K562 (cell line): ENCODE data around the gene PRF1. TPM values are rescaled to one million over a fixed set of nuclear protein-coding genes. Genes with fewer than 3 reads are reported as not detected.
A peak's percentile ranks its signal among the peaks of the same experiment; 100 is the strongest.

ENCODE experiments used
- ATAC-seq: fragments of 200-7000 bp; cut with Tn5 transposase; 3 replicates; pipeline ENCODE4 v1.9.1; 2020; ENCODE audit warnings: moderate library complexity
- BruUV-seq: library from RNA; stranded (reverse); fragments of 400-500 nt; replicated peaks from 2 replicates; lab custom pipeline; 2021; lab: Mats Ljungman, UMichigan
- CTCF ChIA-PET: fragments of 300-600 bp; formaldehyde crosslinking; extraction: SDS; loops from one replicate; lab custom pipeline; 2021; ENCODE audit warnings: low intra/inter-chr PET ratio; lab: Yijun Ruan, JAX
- POLR2A ChIA-PET: fragments of 300-600, 350-650 bp; sonication (Branson Sonifier 250); formaldehyde crosslinking; extraction: SDS; loops from one replicate; lab custom pipeline; 2021; ENCODE audit warnings: antibody characterized with exemption, inconsistent platforms; lab: Yijun Ruan, JAX
- DNase-seq, 4 experiments: peaks; one replicate each; pipeline versions ENCODE4 v3.0.0 to v3.0.0-alpha.2; 2011 to 2018; ENCODE audit warnings: low spot score in 3 of 4, mixed read lengths in 3 of 4; ENCODE audit errors: extremely low read depth in 1 of 4
- FAIRE-seq: peaks from 2 replicates; lab custom pipeline; 2011; peaks lifted over from hg19 to GRCh38; lab: Jason Lieb, UNC
- H2AFZ ChIP-seq: 2 replicates; pipeline ENCODE4 v1.6.0; 2011; ENCODE audit warnings: low read depth, low read length, control low read depth, inconsistent platforms
- H3K27ac ChIP-seq: fragments of 200-600 bp; 3 replicates; pipeline ENCODE4 v1.8.0; 2011; ENCODE audit warnings: low read depth, mild to moderate bottlenecking, control low read depth, inconsistent platforms, low read length, moderate library complexity, mixed read lengths; ENCODE audit errors: extremely low read depth
- H3K27me3 ChIP-seq, 2 experiments: fragments of 300-600 bp in 1 of 2; 2 replicates in 1 of 2; 3 replicates in 1 of 2; pipeline versions ENCODE4 v1.6.0 to v1.8.0; 2011; ENCODE audit warnings: inconsistent platforms in 2 of 2, low read length in 2 of 2, mild to moderate bottlenecking in 1 of 2, mixed read lengths in 1 of 2, moderate library complexity in 1 of 2; ENCODE audit not compliant: control insufficient read depth in 2 of 2, insufficient read depth in 2 of 2
- H3K36me3 ChIP-seq: fragments of 300-600 bp; 3 replicates; pipeline ENCODE4 v1.8.0; 2011; ENCODE audit warnings: mild to moderate bottlenecking, low read length, inconsistent platforms; ENCODE audit not compliant: control insufficient read depth, insufficient read depth
- H3K4me1 ChIP-seq, 2 experiments: fragments of 200-600 bp in 1 of 2; replicated peaks in 1 of 2; 2 replicates in 1 of 2; 3 replicates in 1 of 2; pipeline versions ENCODE4 v1.5.1 to v1.8.0; 2011; ENCODE audit warnings: inconsistent platforms in 2 of 2, low read length in 2 of 2, mild to moderate bottlenecking in 1 of 2, mixed read lengths in 1 of 2, moderate library complexity in 1 of 2; ENCODE audit not compliant: control insufficient read depth in 2 of 2, insufficient read depth in 2 of 2
- H3K4me2 ChIP-seq: 2 replicates; pipeline ENCODE4 v1.6.1; 2011; ENCODE audit warnings: low read length, control low read depth, inconsistent platforms, mixed read lengths; ENCODE audit not compliant: insufficient read depth
- H3K4me3 ChIP-seq: fragments of 200-600 bp; sonication (generic), shearing (Covaris generic); 2 replicates; pipeline ENCODE4 v1.5.1; 2016; ENCODE audit warnings: control low read depth, inconsistent platforms
- H3K79me2 ChIP-seq: fragments of 200-600 bp; 3 replicates; pipeline ENCODE4 v1.8.0; 2011; ENCODE audit warnings: low read length, inconsistent platforms; ENCODE audit not compliant: control insufficient read depth, insufficient read depth
- H3K9ac ChIP-seq, 2 experiments: 2 replicates each; pipeline versions ENCODE4 v1.6.0 to v1.6.1; 2011; ENCODE audit warnings: low read depth in 2 of 2, low read length in 2 of 2, control low read depth in 1 of 2, inconsistent platforms in 1 of 2, mild to moderate bottlenecking in 1 of 2, mixed read lengths in 1 of 2; ENCODE audit not compliant: insufficient read depth in 1 of 2
- H3K9me1 ChIP-seq: one replicate; pipeline ENCODE4 v1.6.0; 2011; ENCODE audit warnings: inconsistent platforms, mild to moderate bottlenecking, low read length, moderate library complexity; ENCODE audit not compliant: control insufficient read depth, insufficient read depth
- H3K9me3 ChIP-seq: replicated peaks from 2 replicates; pipeline ENCODE4 v1.5.1; 2011; ENCODE audit warnings: low read depth, low read length, inconsistent platforms; ENCODE audit not compliant: control insufficient read depth, insufficient read depth
- H4K20me1 ChIP-seq: replicated peaks from 2 replicates; pipeline ENCODE4 v1.6.1; 2011; ENCODE audit warnings: low read length, inconsistent platforms, mixed read lengths; ENCODE audit not compliant: control insufficient read depth, insufficient read depth
- FOXJ2 ChIP-seq: fragments of 200-800 bp; sonication (Bioruptor generic); IDR thresholded peaks from 2 replicates; pipeline ENCODE4 v1.6.1; 2016; ENCODE audit warnings: missing genetic modification characterization, missing compliant biosample characterization
- NFIC ChIP-seq: fragments of 450-650 bp; IDR thresholded peaks from 2 replicates; pipeline ENCODE4 v1.6.1; 2017; ENCODE audit warnings: mild to moderate bottlenecking, inconsistent platforms
- WGBS: fragments of 100-300 bp; shearing (Covaris generic); methylation state at CpG from one replicate; pipeline ENCODE4 v1.1.6; 2016; ENCODE audit warnings: low coverage, mixed read lengths; ENCODE audit not compliant: insufficient coverage; ENCODE audit errors: missing lambda C conversion rate; 5-methylcytosine and 5-hydroxymethylcytosine counted together
- in situ Hi-C: fragments of 300-500 bp; cut with MboI; formaldehyde crosslinking; loops from 4 replicates; pipeline ENCODE4 v1.15.0; 2018; ENCODE audit warnings: inconsistent platforms, mixed read lengths
- intact Hi-C: fragments of 100-400 bp; cut with micrococcal nuclease; formaldehyde crosslinking; loops from 2 replicates; pipeline ENCODE4 v1.14.2; 2022
- polyA plus RNA-seq, 8 experiments: library from polyadenylated mRNA; depleted of rRNA in 4 of 8; stranded (reverse) in 5 of 8; unstranded in 3 of 8; fragments of >200 nt; fragmentation: Nextera tagmentation in 2 of 8; fragmentation: Illumina TruSeq in 1 of 8; extraction: Ambion mirVana in 2 of 8; extraction: Trizol in 1 of 8; gene quantifications; 2 replicates each; pipeline versions ENCODE4 v1.2.1 to v1.2.3, GENCODE V29; 2011 to 2014; ENCODE audit warnings: inconsistent platforms in 1 of 8, missing spikeins in 1 of 8
- total RNA-seq, 7 experiments: library from RNA; depleted of rRNA in 6 of 7; stranded (reverse); fragments of >200 nt in 6 of 7; fragmentation: Illumina TruSeq in 2 of 7; extraction: Trizol in 2 of 7; gene quantifications; 2 replicates each; pipeline versions ENCODE4 v1.2.1 to v1.2.3, GENCODE V29; 2011 to 2021; ENCODE audit warnings: low replicate concordance in 1 of 7
- TF ChIP-seq, protein P1 (sequence below): sonication (generic); formaldehyde crosslinking; IDR thresholded peaks from 2 replicates; pipeline ENCODE4 v1.8.1; 2023; ENCODE audit warnings: mild to moderate bottlenecking, missing genetic modification reagents
- TF ChIP-seq, protein P2 (sequence below): fragments of 450-650 bp; formaldehyde crosslinking; IDR thresholded peaks from 2 replicates; pipeline ENCODE4 v1.4.0; 2020; ENCODE audit warnings: mild to moderate bottlenecking, mixed read lengths
- TF ChIP-seq, protein P3 (sequence below): fragments of 250-450 bp; sonication (Bioruptor Pico); IDR thresholded peaks from 2 replicates; pipeline ENCODE4 v1.8.0; 2021; ENCODE audit warnings: moderate library complexity, mild to moderate bottlenecking, inconsistent platforms

PRF1 gene
- total and polyA plus RNA-seq, 9 of the 15 experiments (the other 6 are each of a cell fraction or from before 2014, with no cell fraction given), result 3.8 to 8.6 (median 6.3) TPM

DNA sequence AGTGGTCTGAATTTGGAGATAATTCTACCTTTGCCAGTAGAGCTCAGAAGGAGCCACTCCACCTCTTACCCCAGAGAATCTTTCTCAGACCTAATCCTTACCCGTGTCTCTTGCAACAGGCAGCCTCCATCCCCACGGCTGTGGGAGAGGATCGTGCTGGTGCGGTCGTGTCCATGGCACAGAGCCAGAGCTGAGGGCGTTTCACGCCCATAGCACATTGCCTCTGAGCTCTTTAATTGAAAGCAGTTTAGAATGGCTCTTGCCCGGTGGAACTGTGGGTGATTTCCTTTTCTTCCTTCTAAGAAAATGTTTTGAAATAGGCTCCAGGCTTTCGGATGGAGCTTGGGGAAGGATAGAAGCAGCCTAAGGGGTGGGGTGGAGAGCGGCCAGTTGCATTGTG is 41.5 kb downstream of the PRF1 start:
- Histone ChIP-seq H3K4me2 (no peak overlapping the region), H2AFZ (0 out of 2 replicates have a peak overlapping the region, but pooled peaks have one; percentile 11), H3K36me3 (no peaks in the 10 kb centered on the region), H4K20me1 (no peaks in the 10 kb centered on the region), H3K4me1 (peaks cover 25 to 70% of the 10 kb centered on the region in 2 experiments), H3K27ac (no peak overlapping the region), H3K9ac (peak overlapping the region in 1 of 2 experiments; percentile 66; a peak in 2 of 4 replicates), H3K4me3 (no peak overlapping the region), H3K9me1 (no peaks in the 10 kb centered on the region), H3K27me3 (no peaks in the 10 kb centered on the region), H3K79me2 (no peaks in the 10 kb centered on the region), H3K9me3 (no peaks in the 10 kb centered on the region)
- TF ChIP-seq, protein P1, sequence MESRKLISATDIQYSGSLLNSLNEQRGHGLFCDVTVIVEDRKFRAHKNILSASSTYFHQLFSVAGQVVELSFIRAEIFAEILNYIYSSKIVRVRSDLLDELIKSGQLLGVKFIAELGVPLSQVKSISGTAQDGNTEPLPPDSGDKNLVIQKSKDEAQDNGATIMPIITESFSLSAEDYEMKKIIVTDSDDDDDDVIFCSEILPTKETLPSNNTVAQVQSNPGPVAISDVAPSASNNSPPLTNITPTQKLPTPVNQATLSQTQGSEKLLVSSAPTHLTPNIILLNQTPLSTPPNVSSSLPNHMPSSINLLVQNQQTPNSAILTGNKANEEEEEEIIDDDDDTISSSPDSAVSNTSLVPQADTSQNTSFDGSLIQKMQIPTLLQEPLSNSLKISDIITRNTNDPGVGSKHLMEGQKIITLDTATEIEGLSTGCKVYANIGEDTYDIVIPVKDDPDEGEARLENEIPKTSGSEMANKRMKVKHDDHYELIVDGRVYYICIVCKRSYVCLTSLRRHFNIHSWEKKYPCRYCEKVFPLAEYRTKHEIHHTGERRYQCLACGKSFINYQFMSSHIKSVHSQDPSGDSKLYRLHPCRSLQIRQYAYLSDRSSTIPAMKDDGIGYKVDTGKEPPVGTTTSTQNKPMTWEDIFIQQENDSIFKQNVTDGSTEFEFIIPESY (CRISPR knock-in tag), result peak; percentile 27; the same call in 1 of the 2 replicates
- TF ChIP-seq FOXJ2 (no peak), NFIC (peak; percentile 74)
- TF ChIP-seq, protein P2, sequence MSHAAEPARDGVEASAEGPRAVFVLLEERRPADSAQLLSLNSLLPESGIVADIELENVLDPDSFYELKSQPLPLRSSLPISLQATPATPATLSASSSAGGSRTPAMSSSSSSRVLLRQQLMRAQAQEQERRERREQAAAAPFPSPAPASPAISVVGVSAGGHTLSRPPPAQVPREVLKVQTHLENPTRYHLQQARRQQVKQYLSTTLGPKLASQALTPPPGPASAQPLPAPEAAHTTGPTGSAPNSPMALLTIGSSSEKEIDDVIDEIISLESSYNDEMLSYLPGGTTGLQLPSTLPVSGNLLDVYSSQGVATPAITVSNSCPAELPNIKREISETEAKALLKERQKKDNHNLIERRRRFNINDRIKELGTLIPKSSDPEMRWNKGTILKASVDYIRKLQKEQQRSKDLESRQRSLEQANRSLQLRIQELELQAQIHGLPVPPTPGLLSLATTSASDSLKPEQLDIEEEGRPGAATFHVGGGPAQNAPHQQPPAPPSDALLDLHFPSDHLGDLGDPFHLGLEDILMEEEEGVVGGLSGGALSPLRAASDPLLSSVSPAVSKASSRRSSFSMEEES, result no peak
- TF ChIP-seq, protein P3, sequence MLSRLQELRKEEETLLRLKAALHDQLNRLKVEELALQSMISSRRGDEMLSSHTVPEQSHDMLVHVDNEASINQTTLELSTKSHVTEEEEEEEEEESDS (CRISPR knock-in tag), result no peak
- no peak for FAIRE-seq
- WGBS, result 44% methylated on average over 10 of the region's 10 CpGs
- DNase-seq, result no peak
- ChIA-PET POLR2A (interaction anchor here (1.4 to 3.0 kb wide), 3 partner anchors 10 to 19 kb away, joined by 3 to 13 read pairs (median 11); no protein-coding TSS in a partner anchor), CTCF (interaction anchor here (0.6 kb wide), 1 partner anchor 137 kb away, joined by 3 read pairs; no protein-coding TSS in a partner anchor)
- no peak for ATAC-seq
- no TSS peak for BruUV-seq
- in situ Hi-C loops (no loop called here), intact Hi-C loops (no loop called here)
